HG02840 (cell line): Measurements from ENCODE around the gene YPEL3.

Source experiments
- ATAC-seq: cut with Tn5 transposase; IDR thresholded peaks from one replicate; pipeline ENCODE4 v1.9.1; 2021; ENCODE audit warnings: mild to moderate bottlenecking, moderate library complexity, moderate number of reproducible peaks; ENCODE audit not compliant: unreplicated experiment, low FRiP score

The YPEL3 gene

DNA sequence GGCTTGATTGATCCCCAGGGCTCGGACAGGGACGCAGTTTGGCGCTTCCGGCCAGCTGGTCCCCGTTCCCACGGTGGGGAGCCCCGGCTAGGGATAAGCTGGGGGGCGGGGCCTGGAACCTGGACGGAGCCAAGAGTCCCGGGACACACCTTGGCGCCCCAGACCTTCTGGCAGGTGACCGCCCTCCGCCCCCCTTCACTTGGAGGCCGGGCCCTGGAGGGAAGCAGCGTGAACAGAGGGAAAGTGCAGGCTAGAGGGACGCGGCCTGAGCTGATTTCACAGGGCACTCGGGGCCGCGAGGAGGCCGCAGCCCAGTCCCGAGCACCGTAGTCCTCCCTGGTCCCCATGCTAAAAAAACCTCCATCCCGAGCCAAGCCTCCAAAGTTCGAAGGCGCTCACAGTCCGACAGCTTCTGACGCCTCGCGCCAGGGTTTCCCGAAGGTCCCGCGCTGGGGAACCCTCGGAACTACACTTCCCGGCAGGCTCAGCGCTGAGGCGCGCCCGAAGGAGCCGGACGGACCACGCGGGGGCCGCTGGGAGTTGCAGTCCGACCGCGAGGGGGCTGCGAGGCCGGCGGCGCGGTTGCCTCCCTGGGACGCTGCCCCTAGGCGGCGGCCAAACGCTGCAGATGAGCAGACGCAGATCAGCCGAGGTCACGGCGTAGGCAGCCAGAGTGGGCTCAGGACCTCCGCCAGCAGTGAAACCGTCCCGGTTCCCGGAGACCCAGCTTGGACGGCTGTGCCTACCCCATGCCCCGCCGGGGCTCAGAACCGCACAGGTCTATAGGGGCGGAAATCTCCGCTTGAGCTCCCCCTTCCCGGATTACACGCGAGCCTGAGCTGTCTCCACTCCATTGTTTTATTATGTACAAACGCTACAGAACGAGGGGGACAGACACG lies 4.3 kb downstream of the YPEL3 start, which contains the start of gene TBX6:
Gene TBX6, minus strand, starts transcription at position 451 of the 899 bp plus-strand sequence. CDS start 731 bp downstream, outside the sequence.
- peak; percentile 58 for ATAC-seq

DNA sequence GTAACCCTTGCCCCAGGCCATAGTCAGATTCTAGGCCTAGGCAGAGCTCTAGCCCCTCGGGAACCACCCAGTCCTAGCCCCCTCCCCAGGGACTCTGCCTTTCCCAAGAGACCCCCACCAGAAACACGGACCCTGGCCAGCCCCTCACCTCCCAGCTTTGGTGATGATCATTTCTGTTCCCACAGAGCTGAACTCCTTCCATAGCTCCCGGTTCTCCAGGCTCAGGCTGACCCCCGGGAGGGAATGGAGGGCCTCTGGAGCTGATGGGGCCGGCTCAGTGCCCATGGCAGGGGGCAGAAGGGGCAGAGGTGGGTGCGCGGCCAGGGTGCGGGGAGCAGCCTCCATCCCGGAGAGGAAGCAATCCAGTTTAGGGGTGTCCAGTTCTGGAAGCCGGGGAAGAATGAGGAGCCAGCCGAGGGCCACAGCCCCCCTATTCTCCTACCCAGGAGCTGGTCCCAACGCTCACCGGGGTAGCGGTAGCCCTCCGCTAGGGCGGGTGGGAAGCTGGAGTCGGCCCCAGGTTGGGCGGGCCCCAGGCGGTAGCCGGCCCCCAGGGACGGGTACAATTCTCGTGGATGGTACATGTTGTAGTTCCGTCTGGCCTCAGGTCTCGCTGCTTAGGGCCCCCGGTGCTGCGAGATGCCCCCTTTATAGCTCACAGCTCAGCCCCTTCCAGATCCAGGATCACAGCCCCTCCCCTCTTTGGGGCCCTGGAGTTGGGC lies 5.2 kb downstream of the YPEL3 start:
- ATAC-seq: no peak

DNA sequence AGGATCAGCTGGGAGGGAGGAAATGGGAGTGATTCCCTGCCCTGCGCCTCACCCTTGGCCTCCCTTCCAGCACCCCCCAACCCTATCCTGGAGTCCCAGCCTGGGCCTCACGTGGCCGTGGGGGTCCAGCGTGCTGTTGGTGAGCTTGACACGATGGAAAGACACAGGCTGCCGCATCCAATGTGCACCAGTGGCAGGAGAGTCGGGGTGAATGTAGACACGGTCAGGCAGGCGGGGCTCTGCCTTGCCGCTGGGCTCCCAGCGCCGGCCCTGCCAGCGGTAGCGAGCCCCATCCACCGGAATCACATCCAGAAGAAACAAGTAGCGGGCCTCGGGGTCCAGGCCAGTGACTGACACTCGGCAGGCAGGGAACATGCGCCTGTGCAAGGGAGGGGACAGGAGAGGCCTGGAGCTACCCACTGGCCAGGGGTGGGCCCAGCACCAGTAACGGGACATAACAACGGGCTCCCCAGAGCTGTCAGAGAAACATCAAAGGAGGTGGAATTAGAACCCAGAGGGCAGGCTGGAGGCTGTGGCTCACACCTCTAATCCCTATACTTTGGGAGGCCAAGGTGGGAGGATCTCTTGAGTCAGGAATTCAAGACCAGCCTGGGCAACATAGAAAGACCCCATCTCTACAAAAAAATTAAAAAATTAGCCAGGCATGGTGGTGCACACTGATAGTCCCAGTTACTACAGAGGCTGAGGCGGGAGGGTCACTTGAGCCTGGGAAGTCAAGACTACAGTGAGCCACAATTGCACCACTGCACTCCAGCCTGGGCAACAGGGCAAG lies 7.0 kb downstream of the YPEL3 start:
- no peak for ATAC-seq

- no peak for ATAC-seq
These were observed 7.7 kb downstream of the YPEL3 start for GRCh38 chr16:30088237-30088831.

- no peak for ATAC-seq
These were observed 8.7 kb downstream of the YPEL3 start for GRCh38 chr16:30087181-30087898.

- ATAC-seq: no peak
These were observed 9.5 kb downstream of the YPEL3 start for GRCh38 chr16:30086291-30087140.

- no peak for ATAC-seq
These were observed 10.2 kb downstream of the YPEL3 start for GRCh38 chr16:30085820-30086219.

DNA sequence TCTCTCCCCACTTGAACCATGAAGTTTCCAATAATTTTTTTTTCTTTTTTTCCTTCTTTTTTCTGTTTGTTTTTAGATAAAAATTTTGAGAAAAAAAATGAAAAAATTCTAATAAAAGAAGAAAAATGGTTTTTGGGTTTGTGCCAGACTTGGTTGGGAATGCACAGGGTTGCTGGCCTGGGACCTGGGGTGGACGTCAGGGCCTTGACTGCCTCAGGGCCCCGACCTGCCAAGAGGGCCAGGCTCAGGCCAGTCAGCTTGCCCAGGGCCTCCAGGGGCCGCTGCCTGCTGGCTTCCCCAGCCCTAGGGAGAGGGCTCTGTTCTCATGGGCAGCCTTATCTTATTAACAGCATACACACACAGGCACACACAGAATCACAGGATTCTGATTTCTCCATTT lies 10.8 kb downstream of the YPEL3 start:
- no peak for ATAC-seq

GRCh38 chr16:30084816-30085159 lies 11.2 kb downstream of the YPEL3 start:
- ATAC-seq: no peak

- no peak for ATAC-seq
These were observed 11.8 kb downstream of the YPEL3 start for GRCh38 chr16:30084096-30084815.

DNA sequence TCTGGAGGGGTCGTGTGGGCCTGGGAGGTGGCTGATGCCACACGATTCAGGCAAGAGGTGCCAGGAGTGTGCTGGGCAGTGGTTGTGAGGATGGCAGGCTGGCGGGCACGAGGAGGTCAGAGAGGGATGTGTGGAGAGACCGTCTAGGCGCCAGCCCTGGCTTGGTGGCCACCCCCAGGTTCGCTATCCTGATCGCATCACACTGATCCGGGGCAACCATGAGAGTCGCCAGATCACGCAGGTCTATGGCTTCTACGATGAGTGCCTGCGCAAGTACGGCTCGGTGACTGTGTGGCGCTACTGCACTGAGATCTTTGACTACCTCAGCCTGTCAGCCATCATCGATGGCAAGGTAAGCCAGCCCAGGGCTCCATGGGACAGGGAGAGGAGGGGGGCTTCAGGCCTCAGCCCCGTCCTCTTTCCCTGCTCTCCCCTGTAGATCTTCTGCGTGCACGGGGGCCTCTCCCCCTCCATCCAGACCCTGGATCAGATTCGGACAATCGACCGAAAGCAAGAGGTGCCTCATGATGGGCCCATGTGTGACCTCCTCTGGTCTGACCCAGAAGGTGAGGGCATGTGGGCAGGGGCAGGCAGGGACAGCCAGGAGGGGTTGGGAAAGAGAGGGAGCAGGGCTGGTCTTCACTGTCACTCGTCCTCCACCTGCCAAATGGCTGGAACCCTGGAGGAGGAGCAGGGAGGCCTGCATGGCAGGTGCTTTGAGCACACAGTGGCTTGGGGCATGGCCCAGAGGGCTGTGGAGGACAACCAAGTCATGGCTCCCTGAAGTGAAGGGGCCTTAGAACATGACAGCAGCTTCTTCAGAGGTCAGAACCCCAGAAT lies 12.6 kb downstream of the YPEL3 start:
- no peak for ATAC-seq

DNA sequence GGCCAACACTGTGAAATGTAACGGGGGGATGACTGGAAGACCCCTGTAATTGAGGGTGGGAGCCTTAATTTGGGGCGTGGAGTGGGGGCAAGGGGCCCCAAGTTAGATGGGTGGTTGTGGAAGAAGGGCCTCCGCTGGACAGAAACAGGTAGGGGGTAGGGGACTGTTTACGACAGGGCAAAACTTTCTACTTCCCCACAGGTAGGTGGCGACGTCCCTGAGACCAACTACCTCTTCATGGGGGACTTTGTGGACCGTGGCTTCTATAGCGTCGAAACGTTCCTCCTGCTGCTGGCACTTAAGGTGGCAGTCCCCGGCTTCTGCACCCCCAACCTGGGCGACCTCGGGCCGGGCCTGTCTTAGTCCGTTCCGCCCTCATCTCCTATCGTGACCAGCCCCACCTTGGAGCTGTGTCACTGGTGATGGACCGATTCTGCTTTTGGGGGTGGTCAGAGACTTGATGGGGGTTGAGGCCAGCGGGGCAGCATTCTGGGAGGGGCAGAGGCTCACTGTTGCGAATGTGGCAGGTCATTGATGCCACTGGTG lies 13.4 kb downstream of the YPEL3 start:
- no peak for ATAC-seq

GRCh38 chr16:30079480-30079879 lies 16.5 kb downstream of the YPEL3 start:
- no peak for ATAC-seq

DNA sequence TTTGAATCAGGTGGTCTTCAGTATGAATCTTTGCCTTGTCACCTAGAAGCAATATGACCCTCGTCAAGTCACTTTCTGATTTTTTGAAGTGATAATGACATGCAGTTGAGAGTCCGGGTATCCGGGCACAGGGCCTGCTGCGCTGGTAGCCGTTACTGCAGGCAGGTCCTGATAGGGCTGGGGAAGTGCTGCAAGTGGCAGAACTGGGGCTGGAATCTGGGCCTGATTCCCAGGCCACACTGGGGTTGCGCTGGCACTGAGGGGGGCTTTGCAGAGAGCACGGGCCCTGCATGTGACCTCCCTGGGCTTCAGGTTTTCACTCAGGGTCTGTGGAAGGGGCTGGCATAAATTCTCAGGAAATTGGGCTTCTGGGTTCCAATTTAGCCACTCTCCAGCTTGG lies 17.3 kb downstream of the YPEL3 start:
- no peak for ATAC-seq

GRCh38 chr16:30077656-30078055 lies 18.4 kb downstream of the YPEL3 start:
- no peak for ATAC-seq

- ATAC-seq: peak; percentile 40
These were observed 19.7 kb downstream of the YPEL3 start for GRCh38 chr16:30076276-30076791.
